Measurements from ENCODE around the gene MPPED1.

MPPED1 gene

GRCh38 chr22:43427296-43428004 lies 15.6 kb downstream of the MPPED1 start:
- FAIRE-seq (no peak), DNase-seq (ENCODE audit: extremely low spot score, insufficient read length, low read depth) (no peak)

GRCh38 chr22:43428005-43428485 lies 16.2 kb downstream of the MPPED1 start:
- no peak for FAIRE-seq

GRCh38 chr22:43428521-43428920 lies 16.7 kb downstream of the MPPED1 start:
- no peak for DNase-seq (ENCODE audit: extremely low spot score, insufficient read length, low read depth)
- no peak for FAIRE-seq

More at GRCh38 chr22:43428005-43428485, 16.2 kb downstream of the MPPED1 start:
- DNase-seq (ENCODE audit: extremely low spot score, insufficient read length, low read depth), result no peak

GRCh38 chr22:43429426-43429825 lies 17.6 kb downstream of the MPPED1 start:
- DNase-seq (ENCODE audit: extremely low spot score, insufficient read length, low read depth) (no peak), FAIRE-seq (no peak)

DNA sequence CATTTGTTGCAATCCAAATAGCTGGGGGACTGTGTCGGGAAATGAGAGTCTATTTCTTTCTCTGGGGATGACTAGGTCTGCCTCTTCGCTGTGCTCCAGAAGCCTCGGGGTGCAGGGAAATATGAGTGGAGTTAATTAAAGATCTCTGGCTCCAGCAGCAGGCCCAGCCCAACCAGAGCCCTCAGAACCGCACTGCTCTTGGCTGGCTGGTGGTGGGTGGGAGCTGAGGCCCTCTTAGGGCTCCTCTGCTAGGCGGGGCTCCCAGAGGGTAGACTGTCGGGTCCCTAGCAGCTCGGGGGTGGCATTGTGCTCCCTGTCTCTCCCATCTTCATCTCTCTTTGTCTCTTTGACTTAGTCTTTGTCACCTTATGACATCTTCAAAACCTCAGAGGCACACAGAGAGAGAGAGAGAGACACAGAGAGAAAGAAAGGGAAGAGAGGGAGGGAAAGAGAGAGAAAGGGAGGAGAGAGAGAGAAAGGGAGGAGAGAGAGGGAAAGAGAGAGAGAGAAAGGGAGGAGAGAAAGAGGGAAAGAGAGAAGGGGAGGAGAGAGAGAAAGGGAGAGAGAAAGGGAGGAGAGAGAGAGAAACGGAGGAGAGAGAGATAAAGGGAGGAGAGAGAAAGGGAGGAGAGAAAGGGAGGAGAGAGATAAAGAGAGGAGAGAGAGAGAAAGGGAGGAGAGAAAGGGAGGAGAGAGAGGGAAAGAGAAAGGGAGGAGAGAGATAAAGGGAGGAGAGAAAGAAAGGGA lies 20.2 kb downstream of the MPPED1 start:
- no peak for DNase-seq (ENCODE audit: extremely low spot score, insufficient read length, low read depth)
- no peak for FAIRE-seq

DNA sequence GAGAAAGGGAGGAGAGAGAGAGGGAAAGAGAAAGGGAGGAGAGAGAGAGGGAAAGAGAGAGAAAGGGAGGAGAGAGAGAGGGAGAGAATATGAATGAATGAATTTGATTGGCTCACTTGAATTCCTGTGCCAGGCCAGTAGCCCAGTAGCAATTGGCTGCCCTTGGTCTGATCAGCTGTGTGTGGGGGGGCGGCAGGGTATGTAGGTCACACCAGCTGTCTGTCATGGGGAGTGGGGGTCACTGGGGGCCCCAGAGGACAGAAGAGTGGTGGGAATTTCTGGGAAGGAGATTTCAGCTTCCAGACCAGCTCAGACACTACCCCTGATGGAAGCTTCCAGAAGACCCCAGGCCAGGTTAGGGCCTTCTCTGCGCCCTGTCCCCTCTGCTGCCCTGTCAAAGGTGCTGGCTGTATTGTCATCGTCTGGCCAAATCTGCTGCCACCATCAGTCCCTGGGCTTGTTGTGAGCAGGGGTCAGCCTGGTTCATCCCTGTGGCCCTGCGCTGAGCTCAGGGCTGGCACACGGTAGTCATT lies 21.1 kb downstream of the MPPED1 start:
- no peak for DNase-seq (ENCODE audit: extremely low spot score, insufficient read length, low read depth)
- no peak for FAIRE-seq

DNA sequence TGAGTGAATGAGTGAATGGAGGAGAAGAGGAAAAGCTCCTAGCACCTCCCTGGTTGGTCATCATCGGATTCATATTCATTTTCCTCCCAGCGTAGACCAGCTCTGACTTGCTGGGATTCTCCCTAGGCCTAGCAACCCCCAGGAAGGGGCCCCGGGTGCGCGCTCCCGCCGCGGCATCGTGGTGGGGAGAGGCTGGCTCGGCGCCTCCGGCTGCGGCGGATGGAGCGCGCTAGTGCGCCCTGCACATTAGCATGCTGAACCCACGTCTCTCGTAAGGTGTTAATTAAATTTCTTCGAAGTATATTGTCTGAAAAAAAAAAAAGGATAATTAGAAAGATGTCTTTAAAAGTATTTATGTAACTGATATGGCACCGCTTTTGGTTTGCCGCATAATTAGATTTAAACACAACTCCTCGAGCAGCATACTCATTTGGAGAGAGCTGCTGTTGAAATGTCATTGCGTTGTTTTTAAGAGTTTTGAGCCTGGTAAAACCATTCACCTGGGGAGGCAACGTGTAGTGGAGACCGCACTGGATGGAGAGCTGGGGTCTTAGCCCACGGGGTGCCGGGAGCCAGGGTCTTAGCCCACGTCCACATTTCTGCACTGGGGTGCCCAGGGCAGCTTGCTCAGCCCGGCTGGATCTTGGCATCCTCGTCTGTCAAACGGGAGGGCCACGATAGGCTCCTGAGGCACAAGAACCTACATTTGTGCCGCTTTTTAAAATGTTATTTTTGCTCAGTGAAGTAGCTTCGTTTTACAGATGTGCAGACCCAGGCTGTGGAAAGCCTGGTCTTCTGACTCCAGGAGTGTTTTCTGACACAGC lies 21.8 kb downstream of the MPPED1 start:
- DNase-seq (ENCODE audit: extremely low spot score, insufficient read length, low read depth), result no peak
- FAIRE-seq, result no peak

DNA sequence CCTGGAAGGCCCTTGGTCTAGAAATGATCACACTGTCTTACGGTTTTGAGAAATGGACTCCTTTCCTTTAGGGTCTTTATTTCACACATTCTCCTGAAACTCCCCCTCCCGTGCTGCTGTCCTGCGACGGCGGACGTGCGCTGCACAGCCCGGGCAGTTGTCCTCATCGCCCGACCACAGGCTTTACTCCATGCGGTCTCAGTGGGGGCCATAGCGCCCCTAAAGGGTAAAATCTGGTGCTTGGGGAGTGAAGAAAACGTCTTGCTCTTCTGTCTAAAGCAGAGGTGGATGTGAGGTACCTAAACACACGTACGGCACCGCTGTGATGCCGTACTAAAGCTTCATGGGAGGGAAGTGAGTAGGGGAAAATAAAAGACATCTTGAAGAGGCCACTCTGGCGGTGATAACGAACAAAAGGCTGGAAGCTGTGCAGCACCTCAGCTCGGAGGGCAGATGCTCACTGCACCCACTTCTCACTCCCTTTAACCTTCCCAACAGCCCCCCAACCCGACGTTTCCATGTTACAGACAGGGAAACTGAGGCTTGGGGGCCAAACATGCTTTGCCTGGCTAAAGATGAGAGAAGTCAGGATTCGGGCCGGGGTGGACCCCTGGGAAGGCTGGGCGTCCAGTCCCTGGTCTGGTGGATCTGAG lies 22.6 kb downstream of the MPPED1 start:
- no peak for FAIRE-seq
- DNase-seq (ENCODE audit: extremely low spot score, insufficient read length, low read depth), result no peak

- DNase-seq (ENCODE audit: extremely low spot score, insufficient read length, low read depth) (no peak), FAIRE-seq (no peak)
Measured at GRCh38 chr22:43434928-43435311, 23.1 kb downstream of the MPPED1 start.

GRCh38 chr22:43435851-43436811 lies 24.3 kb downstream of the MPPED1 start:
- no peak for DNase-seq (ENCODE audit: extremely low spot score, insufficient read length, low read depth)
- FAIRE-seq, result no peak

- FAIRE-seq (no peak), DNase-seq (ENCODE audit: extremely low spot score, insufficient read length, low read depth) (no peak)
Measured at GRCh38 chr22:43436868-43437267, 25.1 kb downstream of the MPPED1 start.

GRCh38 chr22:43437871-43438475 lies 26.2 kb downstream of the MPPED1 start:
- FAIRE-seq (no peak), DNase-seq (ENCODE audit: extremely low spot score, insufficient read length, low read depth) (no peak)

DNA sequence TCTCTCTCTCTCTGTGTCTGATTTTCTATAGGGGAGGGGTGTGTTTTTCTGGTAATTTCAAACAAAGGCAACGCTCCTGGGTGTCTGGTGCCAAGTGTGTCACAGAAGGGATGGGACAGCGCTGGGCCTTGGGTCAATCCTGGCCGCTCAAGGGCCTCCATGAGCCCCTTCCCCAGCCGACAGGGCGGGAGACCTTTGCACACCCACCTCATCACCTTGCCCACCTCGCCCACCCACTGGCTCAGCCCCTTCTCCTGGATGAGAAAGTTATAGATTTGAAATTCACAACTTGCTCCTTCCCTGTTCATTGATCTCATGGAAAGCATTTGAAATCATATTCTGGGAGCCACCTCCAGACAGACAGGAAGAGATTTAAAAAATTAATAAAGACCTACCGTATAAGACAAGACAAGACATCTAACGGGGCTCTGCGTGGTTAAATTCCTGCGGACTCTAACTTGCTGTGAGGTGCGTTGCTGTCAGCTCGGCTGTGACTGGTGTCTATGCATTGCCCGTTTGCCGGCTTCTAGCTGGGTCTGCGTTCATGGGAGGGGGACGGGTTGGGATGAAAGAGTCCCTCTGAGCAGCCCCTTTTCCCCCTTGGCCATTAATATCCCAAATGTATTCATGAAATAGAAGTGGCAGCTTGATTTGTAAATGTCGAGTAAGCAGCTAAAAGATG lies 27.0 kb downstream of the MPPED1 start:
- DNase-seq (ENCODE audit: extremely low spot score, insufficient read length, low read depth), result no peak

DNA sequence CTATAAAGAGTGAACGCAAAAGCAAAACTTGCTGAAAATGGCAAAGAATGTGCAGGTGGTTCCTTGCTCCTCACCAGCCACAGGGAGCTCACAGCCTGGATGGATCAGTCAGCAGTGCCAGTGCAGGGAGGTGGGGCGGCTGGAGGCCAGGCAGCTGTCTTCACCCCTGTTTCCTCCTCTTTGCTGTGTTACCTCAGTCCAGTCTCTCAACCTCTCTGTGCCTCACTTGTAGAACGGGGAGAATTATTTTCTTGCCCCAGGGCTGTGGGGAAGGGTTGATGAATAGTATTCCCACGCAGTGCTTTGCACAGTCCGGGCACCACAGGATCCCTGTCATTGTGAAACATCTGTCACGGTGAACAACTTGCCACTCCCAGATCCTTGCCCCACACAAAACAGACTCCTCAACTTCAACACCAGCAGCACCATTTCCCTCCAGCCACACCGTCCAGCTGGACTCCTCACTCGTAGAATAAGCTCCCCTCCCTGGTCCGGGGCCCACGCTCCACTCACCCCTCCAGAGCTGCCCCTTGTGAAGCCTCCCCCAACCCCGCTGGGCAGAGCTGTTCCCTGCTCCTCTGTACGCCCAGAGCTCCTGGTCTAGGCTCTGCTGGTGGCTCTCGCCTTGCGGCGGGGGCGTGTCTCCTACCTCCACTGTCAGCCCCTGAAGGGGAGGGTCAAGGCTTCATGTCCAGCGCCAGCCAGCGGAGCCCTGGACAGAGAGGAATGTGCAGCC lies 27.7 kb downstream of the MPPED1 start:
- DNase-seq (ENCODE audit: extremely low spot score, insufficient read length, low read depth) (no peak), FAIRE-seq (no peak)

More for the DNA sequence above, 27.0 kb downstream of the MPPED1 start:
- FAIRE-seq, result no peak

DNA sequence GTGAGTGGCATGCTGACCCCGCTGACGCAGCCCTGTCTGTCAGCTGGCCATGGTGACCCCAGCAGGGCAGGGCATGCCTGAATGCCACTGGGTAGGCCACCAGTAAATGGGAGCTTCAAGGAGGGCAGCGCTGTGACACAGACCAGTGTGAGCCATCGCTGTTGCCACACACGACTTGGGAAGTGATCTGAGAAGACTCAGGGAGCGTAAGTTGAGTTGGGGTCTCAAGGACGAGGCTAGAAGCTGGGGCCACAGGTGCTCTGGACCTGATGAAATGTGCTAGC lies 28.2 kb downstream of the MPPED1 start:
- no peak for DNase-seq (ENCODE audit: extremely low spot score, insufficient read length, low read depth)
- no peak for FAIRE-seq

GRCh38 chr22:43440556-43440955 lies 28.7 kb downstream of the MPPED1 start:
- FAIRE-seq (no peak), DNase-seq (ENCODE audit: extremely low spot score, insufficient read length, low read depth) (no peak)

DNA sequence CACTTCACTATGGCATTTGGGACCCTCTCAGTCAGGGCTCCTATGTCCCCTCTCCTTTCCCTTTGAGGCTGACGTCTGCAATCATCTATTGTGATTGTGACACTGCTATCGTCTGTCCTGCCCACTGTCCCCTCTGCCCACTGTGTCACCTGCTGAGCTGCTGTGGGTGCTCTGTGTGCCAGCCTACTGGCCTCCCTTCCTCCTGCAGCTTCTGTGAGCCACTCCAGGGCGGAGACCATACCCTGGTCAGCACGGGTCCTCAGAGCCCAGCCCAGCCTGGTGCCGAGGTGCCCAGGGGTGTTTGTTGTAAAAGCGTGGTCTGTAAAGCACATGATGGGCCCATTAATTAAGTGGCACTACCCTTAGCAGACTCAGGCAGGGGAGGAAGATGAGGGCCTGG lies 29.4 kb downstream of the MPPED1 start:
- DNase-seq (ENCODE audit: extremely low spot score, insufficient read length, low read depth), result no peak
- FAIRE-seq, result no peak
